AG04450 (cell line): Measurements from ENCODE around the gene LRMDA. TPM values are rescaled to one million over a fixed set of nuclear protein-coding genes. Genes with fewer than 3 reads are reported as not detected.

Experiments used
- CTCF ChIA-PET: fragments of 300-600, 350-600 bp; formaldehyde crosslinking; extraction: SDS; loops from one replicate; lab custom pipeline; 2022; ENCODE audit warnings: antibody characterized with exemption, inconsistent platforms; lab: Charles Lee
- POLR2A ChIA-PET: fragments of 350-600 bp; formaldehyde crosslinking; extraction: SDS; loops from one replicate; lab custom pipeline; 2021; ENCODE audit warnings: antibody characterized with exemption, inconsistent platforms; lab: Yijun Ruan, JAX
- DNase-seq: peaks from one replicate; pipeline ENCODE4 v3.0.0-alpha.2; 2011; ENCODE audit warnings: low read depth, low spot score
- H3K27ac ChIP-seq: one replicate; pipeline ENCODE4 v1.5.1; 2012; ENCODE audit warnings: low read depth, low read length, control low read depth
- H3K27me3 ChIP-seq: one replicate; pipeline ENCODE4 v1.6.0; 2012; ENCODE audit warnings: low read length; ENCODE audit not compliant: control insufficient read depth, insufficient read depth
- H3K4me3 ChIP-seq: 2 replicates; pipeline ENCODE4 v1.5.1; 2011; ENCODE audit warnings: mild to moderate bottlenecking, low read depth, low read length, control low read depth
- H3K9me3 ChIP-seq: 2 replicates; pipeline ENCODE4 v1.5.1; 2012; ENCODE audit warnings: low read length; ENCODE audit not compliant: control insufficient read depth, insufficient read depth
- CTCF ChIP-seq: IDR thresholded peaks from 2 replicates; pipeline ENCODE4 v1.5.1; 2011; ENCODE audit warnings: low read depth, low read length, control low read depth, inconsistent platforms
- polyA plus RNA-seq: library from polyadenylated mRNA; depleted of rRNA; stranded (reverse); fragments of >200 nt; gene quantifications from 2 replicates; pipeline ENCODE4 v1.2.3, GENCODE V29; 2011

LRMDA gene
- polyA plus RNA-seq, 1 experiment, result 0.12 TPM

- no peak for DNase-seq
- no peak for TF ChIP-seq CTCF
- H3K9me3 ChIP-seq, result peaks cover 7% of the 10 kb centered on the region; the same call in 1 of the 2 replicates
- H3K27ac ChIP-seq, result no peak overlapping the region
- H3K4me3 ChIP-seq, result no peak overlapping the region
- peaks cover 5% of the 10 kb centered on the region for H3K27me3 ChIP-seq
- POLR2A ChIA-PET, result no interaction called here
- CTCF ChIA-PET, result no interaction called here
These were observed 680.8 kb downstream of the LRMDA start for GRCh38 chr10:76111986-76112825.

- Histone ChIP-seq H3K27ac (no peak overlapping the region), H3K4me3 (no peak overlapping the region), H3K9me3 (peaks cover 7% of the 10 kb centered on the region; the same call in 1 of the 2 replicates), H3K27me3 (peaks cover 5% of the 10 kb centered on the region)
- ChIA-PET CTCF (no interaction called here), POLR2A (no interaction called here)
- no peak for TF ChIP-seq CTCF
- DNase-seq, result no peak
These were observed 681.4 kb downstream of the LRMDA start for GRCh38 chr10:76112826-76113150.

- Histone ChIP-seq H3K27me3 (peaks cover 5% of the 10 kb centered on the region), H3K9me3 (peaks cover 7% of the 10 kb centered on the region; the same call in 1 of the 2 replicates), H3K27ac (no peak overlapping the region), H3K4me3 (no peak overlapping the region)
- TF ChIP-seq CTCF, result no peak
- DNase-seq, result no peak
- POLR2A ChIA-PET, result no interaction called here
- CTCF ChIA-PET, result no interaction called here
These were observed 682.5 kb downstream of the LRMDA start for GRCh38 chr10:76113952-76114351.

GRCh38 chr10:76114581-76115001 lies 683.2 kb downstream of the LRMDA start:
- H3K27me3 ChIP-seq, result peaks cover 5% of the 10 kb centered on the region
- no peak overlapping the region for H3K4me3 ChIP-seq
- peaks cover 7% of the 10 kb centered on the region; the same call in 1 of the 2 replicates for H3K9me3 ChIP-seq
- no peak overlapping the region for H3K27ac ChIP-seq
- DNase-seq, result no peak
- ChIA-PET POLR2A (no interaction called here), CTCF (no interaction called here)
- TF ChIP-seq CTCF, result no peak

- POLR2A ChIA-PET, result no interaction called here
- Histone ChIP-seq H3K9me3 (peaks cover 7% of the 10 kb centered on the region; the same call in 1 of the 2 replicates), H3K27me3 (peaks cover 5% of the 10 kb centered on the region), H3K4me3 (no peak overlapping the region), H3K27ac (no peak overlapping the region)
- CTCF ChIA-PET, result no interaction called here
- TF ChIP-seq CTCF, result no peak
- DNase-seq, result no peak
These were observed 683.7 kb downstream of the LRMDA start for GRCh38 chr10:76115131-76115470.
